PC-3 (cell line): ENCODE results near the gene TRMT6.
A peak's percentile ranks its signal among the peaks of the same experiment; 100 is the strongest.

Experiments
- EZH2 ChIP-seq: fragments of 300-600 bp; sonication (generic); IDR thresholded peaks from one replicate; pipeline ENCODE4 v1.6.1; 2017; ENCODE audit warnings: antibody characterized with exemption, mild to moderate bottlenecking, low read length; ENCODE audit not compliant: unreplicated experiment
- TF ChIP-seq, protein P1 (sequence below): fragments of 300-600 bp; sonication (generic); conservative IDR thresholded peaks from 2 replicates; pipeline ENCODE4 v1.5.1; 2017; ENCODE audit warnings: antibody characterized with exemption, low read depth, mild to moderate bottlenecking, low read length

- TF ChIP-seq, protein P1, sequence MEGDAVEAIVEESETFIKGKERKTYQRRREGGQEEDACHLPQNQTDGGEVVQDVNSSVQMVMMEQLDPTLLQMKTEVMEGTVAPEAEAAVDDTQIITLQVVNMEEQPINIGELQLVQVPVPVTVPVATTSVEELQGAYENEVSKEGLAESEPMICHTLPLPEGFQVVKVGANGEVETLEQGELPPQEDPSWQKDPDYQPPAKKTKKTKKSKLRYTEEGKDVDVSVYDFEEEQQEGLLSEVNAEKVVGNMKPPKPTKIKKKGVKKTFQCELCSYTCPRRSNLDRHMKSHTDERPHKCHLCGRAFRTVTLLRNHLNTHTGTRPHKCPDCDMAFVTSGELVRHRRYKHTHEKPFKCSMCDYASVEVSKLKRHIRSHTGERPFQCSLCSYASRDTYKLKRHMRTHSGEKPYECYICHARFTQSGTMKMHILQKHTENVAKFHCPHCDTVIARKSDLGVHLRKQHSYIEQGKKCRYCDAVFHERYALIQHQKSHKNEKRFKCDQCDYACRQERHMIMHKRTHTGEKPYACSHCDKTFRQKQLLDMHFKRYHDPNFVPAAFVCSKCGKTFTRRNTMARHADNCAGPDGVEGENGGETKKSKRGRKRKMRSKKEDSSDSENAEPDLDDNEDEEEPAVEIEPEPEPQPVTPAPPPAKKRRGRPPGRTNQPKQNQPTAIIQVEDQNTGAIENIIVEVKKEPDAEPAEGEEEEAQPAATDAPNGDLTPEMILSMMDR, result peak; percentile 78
- no peak for TF ChIP-seq EZH2
These were observed 16.4 kb downstream of the TRMT6 start for GRCh38 chr20:5933802-5934436.
